HCT116 (cell line): ENCODE measurements around the gene RTN4RL1. TPM values are rescaled to one million over a fixed set of nuclear protein-coding genes. Genes with fewer than 3 reads are reported as not detected.

ENCODE experiments used
- ATAC-seq: fragments of 200-7000 bp; cut with Tn5 transposase; 2 replicates; pipeline ENCODE4 v1.9.1; 2020; ENCODE audit warnings: mild to moderate bottlenecking, moderate library complexity
- BruUV-seq: library from RNA; stranded (reverse); fragments of 400-500 nt; replicated peaks from 2 replicates; lab custom pipeline; 2021; lab: Mats Ljungman, UMichigan
- CTCF ChIA-PET: fragments of 300-600 bp; sonication (Branson Sonifier 250); formaldehyde crosslinking; loops from one replicate; lab custom pipeline; 2021; ENCODE audit warnings: antibody characterized with exemption; lab: Charles Lee
- POLR2A ChIA-PET: fragments of 300-600, 350-600 bp; sonication (Branson Sonifier 250); formaldehyde crosslinking; loops from one replicate; lab custom pipeline; 2021; ENCODE audit warnings: antibody characterized with exemption; lab: Charles Lee
- RAD21 ChIA-PET, 2 experiments: fragments of 300-600 bp; sonication (Branson Sonifier 250); formaldehyde crosslinking; loops; one replicate each; lab custom pipeline; 2023; ENCODE audit warnings: low total read pairs in 2 of 2; ENCODE audit not compliant: uncharacterized antibody in 2 of 2, unreplicated experiment in 2 of 2, low non-redundant PET in 1 of 2; lab: Charles Lee
- DNase-seq: peaks from one replicate; pipeline ENCODE4 v3.0.0-alpha.2; 2010; ENCODE audit warnings: low read depth, low spot score
- H2AFZ ChIP-seq: fragments of 200-600 bp; shearing (Covaris generic), sonication (generic); 2 replicates; pipeline ENCODE4 v1.6.1; 2017; ENCODE audit warnings: low read depth, mixed run types, mixed read lengths, antibody characterized with exemption, low read length; ENCODE audit not compliant: poor library complexity, severe bottlenecking
- H3K27ac ChIP-seq: 2 replicates; pipeline ENCODE4 v1.5.1; 2012; ENCODE audit warnings: low read depth, low read length
- H3K27me3 ChIP-seq: fragments of 200-600 bp; sonication (generic); 2 replicates; pipeline ENCODE4 v1.6.1; 2016; ENCODE audit warnings: mixed run types, low read length, mixed read lengths; ENCODE audit not compliant: insufficient read depth
- H3K36me3 ChIP-seq, 2 experiments: fragments of 200-500 bp in 1 of 2; fragments of 200-600 bp in 1 of 2; sonication (Bioruptor generic) in 1 of 2; sonication (generic) in 1 of 2; 2 replicates each; pipeline versions ENCODE4 v1.5.1 to v1.6.1; 2014 to 2016; ENCODE audit warnings: low read length in 2 of 2, inconsistent platforms in 1 of 2, mixed read lengths in 1 of 2, mixed run types in 1 of 2; ENCODE audit not compliant: insufficient read depth in 2 of 2, control insufficient read depth in 1 of 2
- H3K4me1 ChIP-seq, 2 experiments: fragments of 200-600 bp in 1 of 2; sonication (generic) in 1 of 2; 2 replicates each; pipeline versions ENCODE4 v1.5.1 to v1.6.1; 2012 to 2017; ENCODE audit warnings: low read length in 2 of 2, inconsistent platforms in 1 of 2, mild to moderate bottlenecking in 1 of 2, mixed read lengths in 1 of 2, mixed run types in 1 of 2, moderate library complexity in 1 of 2; ENCODE audit not compliant: insufficient read depth in 2 of 2, control insufficient read depth in 1 of 2
- H3K4me2 ChIP-seq: fragments of 200-600 bp; sonication (generic); 2 replicates; pipeline ENCODE4 v1.6.1; 2017; ENCODE audit warnings: mixed run types, low read length, mixed read lengths
- H3K4me3 ChIP-seq, 2 experiments: fragments of 200-600 bp in 1 of 2; sonication (generic) in 1 of 2; replicated peaks in 1 of 2; 2 replicates each; pipeline ENCODE4 v1.5.1; 2011 to 2016; ENCODE audit warnings: low read length in 2 of 2, control low read depth in 1 of 2, low read depth in 1 of 2, mild to moderate bottlenecking in 1 of 2, mixed read lengths in 1 of 2, mixed run types in 1 of 2
- H3K79me2 ChIP-seq: fragments of 200-600 bp; sonication (generic); 2 replicates; pipeline ENCODE4 v1.6.1; 2017; ENCODE audit warnings: mild to moderate bottlenecking, mixed run types, low read length, moderate library complexity, mixed read lengths; ENCODE audit not compliant: insufficient read depth
- H3K9ac ChIP-seq: fragments of 200-600 bp; sonication (generic); 2 replicates; pipeline ENCODE4 v1.6.1; 2016; ENCODE audit warnings: low read length, mixed read lengths
- H3K9me2 ChIP-seq: fragments of 200-600 bp; sonication (generic), shearing (Covaris generic); 2 replicates; pipeline ENCODE4 v1.6.1; 2017; ENCODE audit warnings: mixed run types, mild to moderate bottlenecking, moderate library complexity; ENCODE audit not compliant: insufficient read depth
- H3K9me3 ChIP-seq, 2 experiments: fragments of 200-500 bp in 1 of 2; fragments of 200-600 bp in 1 of 2; sonication (Bioruptor generic) in 1 of 2; sonication (generic) in 1 of 2; 2 replicates each; pipeline ENCODE4 v1.6.1; 2014 to 2017; ENCODE audit warnings: low read length in 2 of 2, mixed read lengths in 2 of 2, inconsistent platforms in 1 of 2, low read depth in 1 of 2, mild to moderate bottlenecking in 1 of 2, mixed run types in 1 of 2, moderate library complexity in 1 of 2; ENCODE audit not compliant: control insufficient read depth in 1 of 2, insufficient read depth in 1 of 2
- H4K20me1 ChIP-seq: fragments of 200-600 bp; sonication (generic), shearing (Covaris generic); 2 replicates; pipeline ENCODE4 v1.6.1; 2017; ENCODE audit warnings: mixed run types, mild to moderate bottlenecking, moderate library complexity; ENCODE audit not compliant: insufficient read depth
- CBX3 ChIP-seq: IDR thresholded peaks from 2 replicates; pipeline ENCODE4 v1.6.1; 2012; ENCODE audit warnings: low read depth
- CEBPB ChIP-seq: IDR thresholded peaks from 2 replicates; pipeline ENCODE4 v1.6.1; 2012; ENCODE audit warnings: low read depth
- CTCF ChIP-seq, 3 experiments: fragments of 200-600 bp in 1 of 3; sonication (generic) in 1 of 3; IDR thresholded peaks in 2 of 3; conservative IDR thresholded peaks in 1 of 3; 2 replicates each; pipeline ENCODE4 v1.5.1; 2012 to 2017; ENCODE audit warnings: low read depth in 2 of 3, low read length in 2 of 3, antibody characterized with exemption in 1 of 3, borderline replicate concordance in 1 of 3, control low read depth in 1 of 3, mild to moderate bottlenecking in 1 of 3, mixed read lengths in 1 of 3, mixed run types in 1 of 3, moderate library complexity in 1 of 3; ENCODE audit not compliant: insufficient read depth in 1 of 3
- EGR1 ChIP-seq: IDR thresholded peaks from 2 replicates; pipeline ENCODE4 v1.6.1; 2012; ENCODE audit warnings: low read depth
- ELF1 ChIP-seq: IDR thresholded peaks from 2 replicates; pipeline ENCODE4 v1.6.1; 2012; ENCODE audit warnings: low read depth, borderline replicate concordance
- EZH2 ChIP-seq: fragments of 200-600 bp; sonication (generic); IDR thresholded peaks from 2 replicates; pipeline ENCODE4 v1.6.1; 2017; ENCODE audit warnings: antibody characterized with exemption, mixed run types
- EZH2phosphoT487 ChIP-seq: fragments of 200-600 bp; IDR thresholded peaks from 2 replicates; pipeline ENCODE4 v1.6.1; 2018; ENCODE audit warnings: antibody characterized with exemption, borderline replicate concordance
- FOSL1 ChIP-seq: IDR thresholded peaks from 2 replicates; pipeline ENCODE4 v1.6.1; 2012; ENCODE audit warnings: low read depth
- JUND ChIP-seq: IDR thresholded peaks from 2 replicates; pipeline ENCODE4 v1.6.1; 2012
- POLR2AphosphoS5 ChIP-seq: IDR thresholded peaks from 2 replicates; pipeline ENCODE4 v1.6.1; 2011; ENCODE audit warnings: mild to moderate bottlenecking, low read depth, low read length, moderate library complexity
- RAD21 ChIP-seq: IDR thresholded peaks from 2 replicates; pipeline ENCODE4 v1.6.1; 2012; ENCODE audit warnings: low read depth, mild to moderate bottlenecking
- SIN3A ChIP-seq: IDR thresholded peaks from 2 replicates; pipeline ENCODE4 v1.6.1; 2012; ENCODE audit warnings: low read depth
- SRF ChIP-seq: IDR thresholded peaks from 2 replicates; pipeline ENCODE4 v1.6.1; 2012; ENCODE audit warnings: low read depth
- TCF7L2 ChIP-seq: IDR thresholded peaks from 2 replicates; pipeline ENCODE4 v1.7.0; 2011; ENCODE audit warnings: borderline replicate concordance, inconsistent platforms; ENCODE audit not compliant: insufficient read depth, insufficient read length; ENCODE audit errors: extremely low read depth
- YY1 ChIP-seq: IDR thresholded peaks from 2 replicates; pipeline ENCODE4 v1.6.1; 2011; ENCODE audit warnings: low read length, low read depth, moderate library complexity, mild to moderate bottlenecking; ENCODE audit not compliant: insufficient replicate concordance; ENCODE audit errors: extremely low read depth
- ZBTB33 ChIP-seq: IDR thresholded peaks from 2 replicates; pipeline ENCODE4 v1.6.1; 2011; ENCODE audit warnings: mild to moderate bottlenecking, low read length, moderate library complexity; ENCODE audit not compliant: insufficient replicate concordance; ENCODE audit errors: extremely low read depth
- ZNF274 ChIP-seq: fragments of 200-500 bp; sonication (Bioruptor generic); IDR thresholded peaks from 2 replicates; pipeline ENCODE4 v1.6.1; 2014; ENCODE audit warnings: mild to moderate bottlenecking, low read depth, low read length, inconsistent platforms
- intact Hi-C: fragments of 100-400 bp; cut with micrococcal nuclease; formaldehyde crosslinking; loops from 2 replicates; pipeline ENCODE4 v1.10.0; 2022
- total RNA-seq: library from RNA; stranded (reverse); gene quantifications from one replicate; pipeline ENCODE4 v1.2.1, GENCODE V29; 2021; ENCODE audit not compliant: unreplicated experiment
- TF ChIP-seq, protein P1 (sequence below): IDR thresholded peaks from 2 replicates; pipeline ENCODE4 v1.6.1; 2012
- TF ChIP-seq, protein P2 (sequence below): IDR thresholded peaks from 2 replicates; pipeline ENCODE4 v1.6.1; 2012; ENCODE audit warnings: low read depth

The RTN4RL1 gene
- total RNA-seq, 1 experiment from 2014 or later, result 3.7 TPM

DNA sequence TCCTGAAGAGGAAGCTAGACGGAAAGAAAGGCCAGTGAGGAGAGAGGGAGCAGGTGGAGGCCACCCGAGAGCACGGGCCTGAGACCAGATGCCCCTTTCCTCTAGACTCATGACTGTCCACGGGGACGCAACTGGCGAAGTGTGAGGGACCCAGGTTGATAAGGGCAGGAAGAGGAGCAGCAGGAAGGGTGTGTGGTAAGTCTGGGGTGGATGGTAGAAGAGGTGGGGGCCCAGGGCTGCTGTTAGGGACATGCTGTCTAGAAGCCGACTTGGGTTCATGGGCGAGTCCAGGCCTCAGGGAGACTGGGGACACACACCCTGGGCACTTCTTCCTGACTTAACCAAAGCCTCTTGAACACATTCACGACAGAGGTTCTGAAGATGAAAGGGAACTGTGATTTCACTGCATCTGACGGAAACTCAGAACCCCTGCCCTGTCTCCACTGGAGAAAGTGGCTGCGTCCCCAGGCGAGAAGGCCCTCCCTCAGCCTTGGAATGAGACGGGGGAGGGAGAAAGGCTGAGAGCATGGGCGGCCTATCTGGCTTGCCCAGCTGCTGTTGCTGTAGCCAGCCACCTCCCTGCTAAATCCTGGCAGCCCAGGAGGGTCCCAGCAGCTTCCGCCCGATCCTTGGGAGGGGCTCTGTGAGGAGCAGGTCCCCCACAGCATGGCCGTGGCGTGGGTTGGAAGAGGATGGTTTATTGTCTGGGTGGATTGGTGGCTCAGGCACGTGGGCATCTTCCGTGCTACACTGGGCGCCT is 35.7 kb upstream of the RTN4RL1 start:
- no peak overlapping the region for H3K27ac ChIP-seq
- POLR2A ChIA-PET, result no interaction called here
- CTCF ChIA-PET, result interaction anchor here (8.0 kb wide), 1 partner anchor 184 kb away, joined by 200 read pairs; no protein-coding TSS in a partner anchor
- H3K4me1 ChIP-seq, result peaks cover 0 to 16% of the 10 kb centered on the region in 2 experiments; a peak in 3 of 4 replicates
- ATAC-seq (no peak), DNase-seq (no peak)
- H2AFZ ChIP-seq, result no peak overlapping the region
- no peak overlapping the region for H3K4me2 ChIP-seq
- H3K9me2 ChIP-seq, result no peaks in the 10 kb centered on the region
- H3K9ac ChIP-seq, result no peak overlapping the region
- no peak overlapping the region for H3K4me3 ChIP-seq
- BruUV-seq, result no TSS peak
- H3K27me3 ChIP-seq, result no peaks in the 10 kb centered on the region
- intact Hi-C loops, result no loop called here
- H3K79me2 ChIP-seq, result no peaks in the 10 kb centered on the region
- no peaks in the 10 kb centered on the region for H3K36me3 ChIP-seq
- RAD21 ChIA-PET, result no interaction called here
- no peaks in the 10 kb centered on the region for H3K9me3 ChIP-seq
- H4K20me1 ChIP-seq, result no peaks in the 10 kb centered on the region
- TF ChIP-seq EZH2phosphoT487 (no peak), ZBTB33 (no peak), FOSL1 (no peak), CBX3 (no peak), CTCF (IDR thresholded peaks at IDR 0.05 in 2 of 3, conservative IDR thresholded peaks at IDR 0.05 in 1 of 3; ENCODE audit: borderline replicate concordance in 1 of 3, insufficient read depth in 1 of 3, low read depth in 2 of 3, low read length in 2 of 3) (no peak), JUND (no peak), CEBPB (no peak), SRF (no peak), EGR1 (no peak), RAD21 (no peak), ELF1 (no peak), EZH2 (no peak), YY1 (no peak), SIN3A (no peak), POLR2AphosphoS5 (no peak), TCF7L2 (no peak), ZNF274 (no peak)
- TF ChIP-seq, protein P1, sequence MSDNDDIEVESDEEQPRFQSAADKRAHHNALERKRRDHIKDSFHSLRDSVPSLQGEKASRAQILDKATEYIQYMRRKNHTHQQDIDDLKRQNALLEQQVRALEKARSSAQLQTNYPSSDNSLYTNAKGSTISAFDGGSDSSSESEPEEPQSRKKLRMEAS, result no peak
- TF ChIP-seq, protein P2, sequence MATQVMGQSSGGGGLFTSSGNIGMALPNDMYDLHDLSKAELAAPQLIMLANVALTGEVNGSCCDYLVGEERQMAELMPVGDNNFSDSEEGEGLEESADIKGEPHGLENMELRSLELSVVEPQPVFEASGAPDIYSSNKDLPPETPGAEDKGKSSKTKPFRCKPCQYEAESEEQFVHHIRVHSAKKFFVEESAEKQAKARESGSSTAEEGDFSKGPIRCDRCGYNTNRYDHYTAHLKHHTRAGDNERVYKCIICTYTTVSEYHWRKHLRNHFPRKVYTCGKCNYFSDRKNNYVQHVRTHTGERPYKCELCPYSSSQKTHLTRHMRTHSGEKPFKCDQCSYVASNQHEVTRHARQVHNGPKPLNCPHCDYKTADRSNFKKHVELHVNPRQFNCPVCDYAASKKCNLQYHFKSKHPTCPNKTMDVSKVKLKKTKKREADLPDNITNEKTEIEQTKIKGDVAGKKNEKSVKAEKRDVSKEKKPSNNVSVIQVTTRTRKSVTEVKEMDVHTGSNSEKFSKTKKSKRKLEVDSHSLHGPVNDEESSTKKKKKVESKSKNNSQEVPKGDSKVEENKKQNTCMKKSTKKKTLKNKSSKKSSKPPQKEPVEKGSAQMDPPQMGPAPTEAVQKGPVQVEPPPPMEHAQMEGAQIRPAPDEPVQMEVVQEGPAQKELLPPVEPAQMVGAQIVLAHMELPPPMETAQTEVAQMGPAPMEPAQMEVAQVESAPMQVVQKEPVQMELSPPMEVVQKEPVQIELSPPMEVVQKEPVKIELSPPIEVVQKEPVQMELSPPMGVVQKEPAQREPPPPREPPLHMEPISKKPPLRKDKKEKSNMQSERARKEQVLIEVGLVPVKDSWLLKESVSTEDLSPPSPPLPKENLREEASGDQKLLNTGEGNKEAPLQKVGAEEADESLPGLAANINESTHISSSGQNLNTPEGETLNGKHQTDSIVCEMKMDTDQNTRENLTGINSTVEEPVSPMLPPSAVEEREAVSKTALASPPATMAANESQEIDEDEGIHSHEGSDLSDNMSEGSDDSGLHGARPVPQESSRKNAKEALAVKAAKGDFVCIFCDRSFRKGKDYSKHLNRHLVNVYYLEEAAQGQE, result no peak
